SK-N-SH treated with all-trans-retinoic acid at 6 μM for 48 hours (cell line): ENCODE measurements around the gene SLC44A3.

Source experiments
- ARNTL ChIP-seq: fragments of 450-650 bp; formaldehyde crosslinking; IDR thresholded peaks from 2 replicates; pipeline ENCODE4 v1.5.0; 2020; ENCODE audit warnings: low read depth, mild to moderate bottlenecking, moderate library complexity, borderline replicate concordance
- CREB5 ChIP-seq: fragments of 250-450 bp; sonication (Bioruptor Pico); IDR thresholded peaks from 2 replicates; pipeline ENCODE4 v1.5.1; 2020; ENCODE audit warnings: low read depth, mild to moderate bottlenecking, moderate library complexity
- ESRRG ChIP-seq: fragments of 250-450 bp; sonication (Bioruptor Pico); IDR thresholded peaks from 2 replicates; pipeline ENCODE4 v1.6.1; 2021; ENCODE audit warnings: mild to moderate bottlenecking
- OSR1 ChIP-seq: fragments of 250-450 bp; sonication (Bioruptor Pico); IDR thresholded peaks from 2 replicates; pipeline ENCODE4 v1.8.0; 2022; ENCODE audit warnings: moderate library complexity, mild to moderate bottlenecking, inconsistent platforms
- RARB ChIP-seq: fragments of 250-450 bp; sonication (Bioruptor Pico); IDR thresholded peaks from 2 replicates; pipeline ENCODE4 v1.8.0; 2021; ENCODE audit warnings: mild to moderate bottlenecking, moderate library complexity
- SNAI2 ChIP-seq: fragments of 250-450 bp; sonication (Bioruptor Pico); IDR thresholded peaks from 2 replicates; pipeline ENCODE4 v1.5.0; 2020; ENCODE audit warnings: mild to moderate bottlenecking, moderate library complexity
- TCF4 ChIP-seq: fragments of 250-450 bp; sonication (Bioruptor Pico); IDR thresholded peaks from 2 replicates; pipeline ENCODE4 v1.8.0; 2021; ENCODE audit warnings: mild to moderate bottlenecking, moderate library complexity, borderline replicate concordance
- TSHZ2 ChIP-seq: fragments of 250-450 bp; sonication (Bioruptor Pico); IDR thresholded peaks from 2 replicates; pipeline ENCODE4 v1.5.0; 2020; ENCODE audit warnings: mild to moderate bottlenecking, moderate library complexity
- ZC3H10 ChIP-seq: fragments of 250-450 bp; sonication (Bioruptor Pico); IDR thresholded peaks from 2 replicates; pipeline ENCODE4 v1.5.1; 2021; ENCODE audit warnings: mild to moderate bottlenecking, moderate library complexity
- ZFP3 ChIP-seq: fragments of 250-450 bp; sonication (Bioruptor Pico); IDR thresholded peaks from 2 replicates; pipeline ENCODE4 v1.5.0; 2020; ENCODE audit warnings: mild to moderate bottlenecking, moderate library complexity
- ZFP30 ChIP-seq: fragments of 450-650 bp; formaldehyde crosslinking; IDR thresholded peaks from 2 replicates; pipeline ENCODE4 v1.5.0; 2022; ENCODE audit warnings: mild to moderate bottlenecking, moderate library complexity
- ZNF8 ChIP-seq: fragments of 450-650 bp; formaldehyde crosslinking; IDR thresholded peaks from 2 replicates; pipeline ENCODE4 v1.5.0; 2020; ENCODE audit warnings: mild to moderate bottlenecking, moderate library complexity

GRCh38 chr1:94926915-94927404, 106.8 kb downstream of the SLC44A3 start, which contains the start of gene CNN3:
- no peak for TF ChIP-seq ZNF8 (CRISPR knock-in tag)
- no peak for TF ChIP-seq OSR1 (CRISPR knock-in tag)
- no peak for TF ChIP-seq ESRRG (CRISPR knock-in tag)
- no peak for TF ChIP-seq ZFP3 (CRISPR knock-in tag)
- TF ChIP-seq TSHZ2 (CRISPR knock-in tag): no peak
- TF ChIP-seq RARB (CRISPR knock-in tag): no peak
- no peak for TF ChIP-seq CREB5 (CRISPR knock-in tag)
- TF ChIP-seq SNAI2: no peak
- no peak for TF ChIP-seq TCF4 (CRISPR knock-in tag)
- no peak for TF ChIP-seq ZC3H10
- no peak for TF ChIP-seq ZFP30
- TF ChIP-seq ARNTL (CRISPR knock-in tag): no peak
